NOMO-1 (cell line): ENCODE data around the gene STAP1.
A peak's percentile ranks its signal among the peaks of the same experiment; 100 is the strongest.

ENCODE experiments used
- DNase-seq, 2 experiments: peaks; one replicate each; lab custom pipeline; 2025; ENCODE audit not compliant: unreplicated experiment in 2 of 2; lab: John Stamatoyannopoulos, UW

Gene STAP1

DNA sequence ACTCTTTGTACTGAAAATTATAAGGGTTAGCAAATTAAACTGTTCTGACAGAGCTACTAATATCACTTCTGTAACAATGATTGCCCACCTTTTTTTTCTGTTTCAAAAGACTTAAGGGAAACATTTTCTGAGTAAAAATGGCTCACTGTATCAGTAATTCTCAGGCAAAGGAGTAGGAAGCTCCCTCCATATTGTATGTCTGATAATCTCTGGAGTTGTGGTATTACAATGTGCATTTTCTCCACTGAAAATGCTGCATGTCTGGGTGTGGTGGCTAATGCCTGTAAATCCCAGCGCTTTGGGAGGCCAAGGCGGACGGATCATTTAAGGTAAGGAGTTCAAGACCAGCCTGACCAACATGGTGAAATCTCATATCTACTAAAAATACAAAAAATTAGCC lies 4.4 kb upstream of the STAP1 start:
- DNase-seq: no peak

DNA sequence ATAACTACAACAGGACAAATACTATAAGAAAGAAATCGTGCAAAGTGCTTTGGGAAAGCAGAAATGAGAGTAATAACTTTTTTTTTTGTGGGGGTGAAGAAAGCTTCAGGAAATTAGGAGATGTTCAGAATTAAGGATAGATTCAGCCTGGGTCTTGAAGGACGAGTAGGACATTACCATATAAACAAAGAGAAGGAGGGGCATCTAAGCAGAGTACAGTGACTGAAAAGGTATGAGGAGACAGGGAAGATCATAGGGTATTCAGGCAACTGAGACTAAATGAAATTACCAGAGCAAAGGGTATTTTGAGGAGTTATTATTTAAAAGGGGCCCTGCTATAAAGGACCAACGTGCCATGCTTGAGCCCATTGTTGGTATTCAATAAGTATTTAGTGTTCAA lies 3.1 kb upstream of the STAP1 start:
- no peak for DNase-seq

DNA sequence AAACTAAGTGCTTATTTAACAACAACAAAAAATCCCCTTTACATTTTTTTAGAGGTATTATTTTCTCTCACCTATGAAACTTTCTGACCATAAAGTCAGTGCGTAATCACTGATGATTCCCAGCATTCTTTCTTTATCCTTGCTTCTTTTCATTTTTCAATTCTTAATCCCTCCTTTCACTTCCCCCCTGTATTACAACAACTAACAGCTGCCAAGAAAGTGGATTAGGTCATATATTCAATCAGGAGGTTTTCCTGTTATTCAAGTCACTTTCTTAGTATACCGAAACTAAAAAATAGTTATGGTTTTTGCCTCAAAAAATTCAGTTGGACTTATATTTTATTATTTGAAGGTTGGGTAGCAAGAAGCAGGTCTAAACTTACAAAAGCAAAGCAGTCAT lies 2.1 kb upstream of the STAP1 start:
- peak in 1 of 2 experiments; percentile 40 for DNase-seq

DNA sequence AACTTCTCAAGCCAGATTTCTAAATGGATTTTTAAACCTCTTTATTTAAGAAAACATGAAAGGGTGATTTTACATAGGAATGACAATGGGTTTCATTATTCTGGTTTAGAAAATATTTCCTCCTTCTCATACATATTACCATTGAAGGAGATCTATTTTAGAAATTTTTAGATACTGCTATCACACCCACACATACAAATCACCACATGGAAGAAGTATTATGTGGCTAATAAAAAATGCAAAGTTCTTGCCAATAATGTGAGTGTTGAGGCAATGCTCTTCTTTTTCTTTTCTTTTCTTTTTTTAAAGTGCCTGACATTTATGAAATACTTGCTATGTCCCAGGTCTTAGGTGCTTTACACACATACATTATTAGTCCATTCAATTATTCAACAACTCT lies 6.8 kb downstream of the STAP1 start:
- no peak for DNase-seq

DNA sequence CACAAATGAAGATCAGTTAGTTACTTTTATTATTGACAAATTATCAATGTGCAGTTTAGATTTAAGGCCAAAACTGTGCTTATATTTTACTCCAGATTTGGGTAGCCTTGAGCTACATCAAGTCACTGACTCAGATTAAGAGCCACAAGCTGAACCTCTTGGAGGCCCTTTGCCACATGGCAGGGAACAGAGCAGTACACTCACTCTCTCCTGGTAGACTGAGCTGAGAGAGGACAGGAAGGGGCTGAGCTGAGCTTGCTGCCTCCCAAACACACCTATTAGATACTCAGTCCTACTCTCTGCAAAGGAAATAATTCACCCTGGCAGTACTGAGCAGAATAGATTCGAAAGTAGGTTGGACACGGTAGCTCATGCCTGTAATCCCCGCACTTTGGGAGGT lies 7.8 kb downstream of the STAP1 start:
- no peak for DNase-seq

DNA sequence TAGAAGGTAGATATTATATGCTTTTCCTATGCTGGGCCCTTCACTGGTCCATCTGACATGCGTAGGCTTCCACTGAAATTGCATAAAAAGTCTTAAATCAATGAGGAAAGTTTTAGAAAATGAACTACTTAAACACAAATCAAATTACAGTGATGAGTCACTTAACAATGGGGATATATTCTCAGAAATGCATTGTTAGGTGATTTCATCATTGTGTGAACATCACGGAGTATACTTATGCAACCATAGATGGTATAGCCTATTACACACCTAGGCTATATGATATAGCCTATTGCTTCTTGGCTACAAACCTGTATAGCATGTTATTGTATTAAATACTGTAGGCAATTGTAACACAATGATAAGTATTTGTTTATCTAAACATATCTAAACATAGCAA lies 10.3 kb downstream of the STAP1 start:
- DNase-seq: peak in 1 of 2 experiments; percentile 52

DNA sequence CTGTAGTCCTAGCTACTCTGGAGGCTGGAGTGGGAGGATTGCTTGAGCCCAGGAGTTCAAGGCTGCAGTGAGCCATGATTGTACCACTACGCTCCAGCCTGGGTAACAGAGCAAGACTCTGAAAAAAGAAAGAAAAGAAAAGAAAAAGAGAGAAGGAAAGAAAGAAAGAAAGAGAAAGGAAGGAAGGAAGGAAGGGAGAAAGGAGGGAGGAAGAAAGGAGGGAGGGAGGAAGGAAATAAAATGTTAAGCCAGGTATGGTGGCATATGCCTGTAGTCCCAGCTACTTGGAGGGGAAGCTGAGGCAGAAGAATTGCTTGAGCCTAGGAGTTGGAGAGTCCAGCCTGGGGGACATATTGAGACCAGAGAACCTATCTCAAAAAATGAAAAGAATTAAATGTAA lies 12.0 kb downstream of the STAP1 start:
- DNase-seq: no peak

DNA sequence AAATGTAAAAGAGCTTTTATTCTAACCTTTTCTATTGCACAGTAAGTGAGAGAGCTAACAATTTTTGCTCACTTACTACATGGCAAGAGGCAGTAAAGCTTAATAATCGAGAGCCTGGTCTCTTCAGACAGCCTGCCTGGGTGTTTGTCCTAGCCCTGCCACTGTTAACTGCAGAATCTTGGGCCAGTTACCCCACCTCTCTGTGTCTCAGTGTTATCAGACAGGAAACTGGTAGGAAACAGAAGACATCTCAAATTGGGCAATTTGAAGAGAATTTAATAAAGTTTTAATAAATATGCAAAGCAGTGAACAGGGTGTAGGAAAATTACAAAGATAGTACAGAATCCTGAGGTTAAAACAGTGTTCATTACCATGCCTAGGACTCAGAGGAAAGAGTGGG lies 13.4 kb downstream of the STAP1 start:
- no peak for DNase-seq

DNA sequence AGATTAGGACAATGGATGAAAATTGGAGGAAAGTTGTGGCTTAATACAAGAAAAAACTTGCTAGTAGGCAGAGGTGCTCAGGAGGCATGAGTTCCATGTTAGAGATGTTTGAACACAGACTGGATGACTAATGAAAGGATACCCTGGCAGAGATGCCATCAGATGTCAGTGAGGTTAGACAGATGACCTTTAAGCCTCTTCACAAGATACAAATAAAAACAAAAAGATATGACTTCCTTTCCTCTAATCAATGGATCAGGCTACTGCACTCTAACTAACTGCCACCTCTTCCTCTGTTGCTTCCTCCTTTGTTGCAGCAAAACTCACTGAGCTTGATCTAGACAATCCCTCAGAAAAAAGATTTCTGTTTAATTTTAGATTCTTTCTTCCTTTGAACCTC lies 14.7 kb downstream of the STAP1 start:
- no peak for DNase-seq

DNA sequence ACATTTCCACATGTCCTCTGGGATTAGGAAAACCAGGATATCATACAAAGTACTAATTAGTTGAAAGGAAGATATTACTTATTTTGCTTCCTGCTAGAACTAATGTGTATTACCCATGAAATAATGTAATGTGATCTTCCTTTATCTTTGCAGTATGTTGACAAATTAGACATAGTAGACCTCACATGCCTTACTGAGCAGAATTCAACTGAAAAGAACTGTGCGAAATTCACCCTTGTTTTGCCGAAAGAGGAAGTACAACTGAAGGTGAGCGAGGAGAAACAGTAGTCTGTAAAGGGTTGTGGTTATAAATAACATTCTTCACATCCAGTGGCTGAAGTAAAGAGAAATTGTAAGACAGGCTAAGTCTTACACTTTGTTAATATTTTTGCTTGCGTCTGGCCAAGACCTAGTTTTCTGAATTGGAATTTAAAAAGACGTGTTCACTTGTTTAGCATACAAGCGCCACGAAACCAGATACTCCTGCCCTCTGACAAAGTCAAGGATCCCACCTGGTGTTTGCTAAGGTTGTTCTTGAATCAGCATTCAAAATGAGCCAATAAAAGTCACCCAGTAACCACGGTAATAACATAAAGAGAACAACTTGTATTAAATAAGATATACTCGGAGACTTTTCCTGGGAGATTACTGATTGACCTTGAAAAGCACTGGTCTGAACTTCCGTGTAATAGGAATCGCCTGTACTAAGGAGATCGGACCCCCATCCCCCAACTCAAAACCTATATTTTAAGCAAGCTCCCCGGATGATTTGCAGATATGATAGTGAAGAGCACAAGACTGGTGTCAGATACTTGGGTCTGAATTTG lies 16.9 kb downstream of the STAP1 start:
- peak; percentile 68 to 85 for DNase-seq

DNA sequence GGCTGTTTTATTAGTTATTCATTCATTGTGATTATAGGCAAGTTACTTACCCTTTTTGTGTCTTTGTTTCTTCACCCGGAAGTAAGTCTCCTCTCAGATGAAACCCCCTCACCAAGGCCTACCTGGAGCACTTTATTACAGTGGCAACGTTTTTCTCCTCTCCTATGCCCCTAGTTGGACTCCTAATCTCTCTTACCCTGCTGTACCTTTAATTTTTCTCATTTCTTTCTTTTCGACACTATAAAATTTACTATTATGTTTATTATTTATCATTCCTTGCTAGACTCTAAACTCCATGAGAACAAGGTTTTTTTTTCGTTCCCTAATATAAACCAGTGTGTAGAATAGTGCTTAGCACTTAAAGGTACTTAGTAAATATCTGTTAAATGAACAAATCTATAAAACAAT lies 17.5 kb downstream of the STAP1 start:
- no peak for DNase-seq

DNA sequence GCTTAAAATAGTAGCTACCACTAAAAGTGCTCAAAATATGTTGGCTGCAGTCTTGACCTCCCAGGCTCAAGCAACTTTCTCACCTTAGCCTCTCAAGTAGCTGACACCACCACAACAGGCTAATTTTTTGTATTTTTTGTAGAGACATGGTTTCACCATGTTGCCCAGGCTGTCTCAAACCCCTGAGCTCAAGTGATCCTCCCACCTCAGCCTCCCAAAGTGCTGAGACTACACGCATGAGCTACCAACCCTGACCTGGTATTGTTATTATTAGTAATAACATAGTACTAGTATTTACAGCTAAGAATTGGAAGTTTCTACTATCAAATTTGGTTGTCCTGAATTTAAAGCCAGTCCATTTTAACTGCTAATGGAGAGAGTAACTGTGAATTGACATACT lies 18.0 kb downstream of the STAP1 start:
- no peak for DNase-seq

DNA sequence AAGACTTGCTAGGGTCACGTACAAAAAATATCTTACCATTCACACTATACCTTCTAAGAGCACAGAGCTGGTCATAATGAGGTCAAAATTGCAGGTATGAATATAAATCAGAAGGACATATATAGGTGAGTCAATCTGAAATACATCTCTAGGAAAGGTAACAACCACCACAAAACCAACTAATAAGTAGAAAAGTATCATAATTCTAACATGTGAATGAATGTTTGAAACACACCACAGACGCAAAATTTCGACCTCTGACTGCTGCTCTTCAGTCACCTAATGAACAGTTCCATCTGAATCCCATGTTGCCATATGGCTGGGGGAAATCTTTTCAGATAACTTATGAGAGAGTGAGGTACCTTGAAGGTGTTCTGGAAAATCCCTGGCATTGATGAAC lies 22.1 kb downstream of the STAP1 start:
- no peak for DNase-seq

DNA sequence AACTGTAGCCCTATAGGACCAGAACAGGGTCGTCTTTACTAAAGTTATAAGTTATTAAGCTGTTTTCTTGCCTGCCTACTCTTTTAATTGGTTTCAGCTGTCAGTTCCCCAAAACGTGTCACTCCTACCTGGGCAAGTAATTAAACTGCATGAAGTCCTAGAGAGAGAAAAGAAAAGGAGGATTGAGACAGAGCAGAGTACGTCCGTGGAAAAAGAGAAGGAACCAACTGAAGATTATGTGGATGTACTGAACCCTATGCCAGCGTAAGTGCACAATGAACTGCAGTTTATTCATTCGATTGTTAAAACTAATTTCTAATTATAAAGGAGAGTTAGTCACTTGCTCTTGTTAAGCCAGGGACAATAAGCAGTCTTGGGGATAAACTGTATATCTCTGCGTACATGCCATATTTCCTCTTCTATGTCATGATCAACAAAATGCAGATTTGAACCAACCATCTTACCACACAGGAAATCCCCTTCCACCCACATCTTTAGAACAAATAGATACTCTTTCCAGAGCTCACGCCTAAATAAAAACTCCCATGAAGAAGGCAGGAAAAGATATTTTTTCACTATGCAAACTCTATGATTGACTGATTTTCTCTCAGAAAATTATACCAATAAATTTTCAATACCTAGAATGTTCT lies 22.8 kb downstream of the STAP1 start:
- no peak for DNase-seq

DNA sequence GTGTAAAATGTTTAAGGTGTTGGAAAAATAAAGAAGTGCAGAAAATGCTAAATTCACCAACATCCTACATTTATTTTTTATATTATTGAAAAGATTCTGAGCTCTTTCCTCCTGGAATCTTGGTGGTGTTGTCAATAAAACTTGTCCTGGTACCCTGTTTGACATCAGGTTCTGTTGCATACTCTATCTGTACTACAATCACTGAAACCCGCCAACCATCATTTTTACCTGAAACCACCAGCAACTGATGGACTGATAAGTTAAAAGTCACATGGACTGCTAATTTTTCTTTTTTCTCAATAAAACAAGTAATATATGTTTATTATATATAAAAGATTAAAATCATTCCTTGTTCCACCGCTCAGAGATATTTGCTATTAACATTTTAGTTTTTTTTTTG lies 23.4 kb downstream of the STAP1 start:
- DNase-seq: no peak

DNA sequence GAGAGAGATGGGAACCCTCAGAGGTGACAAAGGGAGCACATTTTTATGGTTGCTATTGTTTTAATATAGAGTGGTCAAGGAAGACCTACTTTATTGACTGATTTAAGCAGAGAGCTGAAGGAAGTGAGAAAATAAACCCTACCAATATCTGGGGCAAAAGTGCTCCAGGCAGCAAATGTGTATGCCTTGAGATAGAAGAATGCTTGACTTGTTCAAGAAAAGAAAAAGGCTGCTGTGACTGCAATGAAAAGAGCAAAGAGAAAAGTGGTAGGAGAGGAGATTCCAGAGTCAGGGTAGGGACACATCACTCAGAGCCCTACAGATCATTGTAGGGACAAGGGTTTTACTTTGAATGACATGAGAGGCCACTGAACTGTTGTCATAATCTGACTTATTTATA lies 26.0 kb downstream of the STAP1 start:
- DNase-seq: no peak

DNA sequence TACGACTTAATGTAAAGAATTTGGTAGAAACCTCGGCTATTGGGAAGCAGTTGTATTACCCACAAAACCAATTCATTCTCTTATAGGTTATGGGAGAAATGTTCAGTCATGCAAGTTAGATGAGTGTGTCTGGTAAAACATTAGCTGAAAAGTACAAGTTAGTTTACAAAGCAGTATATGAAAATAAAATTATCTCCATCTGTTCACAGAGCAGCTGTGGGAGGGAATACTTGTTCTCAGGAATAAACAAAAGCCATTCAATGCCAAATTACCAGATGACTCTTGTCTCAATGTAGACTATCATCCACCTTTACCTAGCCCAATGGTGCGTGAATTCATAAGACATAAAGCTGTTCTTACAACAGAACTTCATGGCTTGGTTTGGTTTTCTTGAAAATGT lies 28.6 kb downstream of the STAP1 start:
- DNase-seq: no peak

DNA sequence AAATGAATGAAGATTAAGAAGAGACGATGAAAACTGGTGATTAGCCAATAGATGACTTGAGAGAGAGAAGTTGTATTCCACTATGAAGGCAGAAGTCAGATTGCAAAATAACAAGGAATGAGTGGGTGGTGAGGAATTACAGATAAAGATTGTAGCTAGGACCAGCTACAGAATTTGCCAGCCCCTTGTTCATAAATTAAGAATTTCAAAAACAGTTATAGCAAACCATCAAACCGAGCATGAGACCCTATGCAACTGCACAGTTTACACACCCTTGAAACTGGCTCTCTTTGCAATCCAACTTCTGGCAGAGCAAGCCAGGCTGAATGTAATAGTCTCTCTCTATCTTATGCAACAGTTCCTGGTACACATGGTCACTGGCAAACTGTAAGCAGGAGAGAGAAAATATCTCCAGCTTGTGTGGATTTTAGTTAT lies 35.2 kb downstream of the STAP1 start:
- peak in 1 of 2 experiments; percentile 15 for DNase-seq

DNA sequence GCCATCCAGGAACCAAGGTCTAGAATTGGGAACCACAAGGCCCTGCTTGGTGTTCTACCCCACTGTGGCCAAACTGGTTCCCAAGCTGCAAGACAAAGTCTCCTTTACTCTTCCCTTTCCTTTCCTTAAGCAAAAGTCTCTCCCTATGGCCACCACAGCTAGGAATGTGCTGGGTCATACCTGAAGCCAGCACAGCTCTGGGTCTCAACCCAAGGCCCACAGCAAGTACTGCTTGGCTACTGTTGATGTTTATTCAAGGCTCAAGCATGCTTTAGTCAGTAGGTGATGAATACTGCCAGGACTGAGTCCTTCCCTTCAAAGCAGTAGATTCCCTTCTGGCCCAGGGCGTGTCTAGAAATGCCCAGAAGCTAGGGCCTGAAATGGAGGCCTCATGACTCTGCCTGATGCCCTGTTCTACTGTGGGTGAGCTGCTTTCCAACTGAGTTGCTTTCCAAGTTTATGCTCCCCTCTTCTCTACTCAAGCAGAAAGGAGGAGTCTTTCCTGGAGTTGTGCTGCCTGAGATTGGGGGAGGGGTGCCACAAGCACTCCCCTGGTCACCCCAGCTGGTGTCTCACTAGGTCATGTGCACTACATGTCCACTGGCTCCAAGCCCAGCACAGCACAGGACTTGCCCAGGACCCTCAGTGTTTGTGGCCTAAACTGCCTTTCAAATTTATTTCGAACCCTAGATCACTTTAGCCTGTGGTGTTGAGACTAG lies 44.9 kb downstream of the STAP1 start:
- DNase-seq: no peak

DNA sequence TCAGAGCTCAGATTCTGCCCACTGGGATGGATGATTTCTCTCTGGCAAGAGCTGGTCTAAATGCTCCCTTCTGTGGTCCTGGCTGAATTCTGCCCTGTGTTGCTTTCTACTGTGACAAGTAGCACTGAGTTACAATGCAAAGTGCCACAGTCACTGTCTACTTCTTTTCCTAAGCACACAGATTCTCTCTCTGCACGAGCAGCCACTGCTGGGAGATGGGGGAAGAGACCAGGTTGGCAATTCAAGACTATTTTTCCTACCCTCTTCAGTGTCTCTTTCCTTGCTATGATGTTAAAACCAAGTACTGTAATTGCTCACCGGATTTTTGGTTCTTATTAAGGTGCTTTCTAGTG lies 45.5 kb downstream of the STAP1 start:
- no peak for DNase-seq

DNA sequence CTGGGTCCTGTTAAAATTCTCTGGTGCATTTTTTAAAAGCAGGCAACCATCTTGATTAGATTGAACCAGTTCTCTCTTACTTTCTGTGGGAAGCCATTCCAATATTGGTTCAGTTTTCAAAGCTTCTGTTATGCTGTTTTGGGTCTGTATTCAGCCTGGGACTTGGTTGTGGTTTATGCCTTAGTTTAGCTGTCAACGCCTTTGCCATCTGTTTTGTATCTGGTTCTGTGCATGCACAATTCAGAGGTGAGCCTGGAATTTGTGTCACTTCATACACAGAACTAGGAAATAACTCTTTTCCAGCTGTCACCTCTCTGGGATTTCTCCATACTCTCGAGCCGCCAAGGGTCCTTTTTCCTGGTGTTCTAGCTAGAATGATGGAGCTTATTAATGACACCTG lies 46.2 kb downstream of the STAP1 start:
- no peak for DNase-seq

DNA sequence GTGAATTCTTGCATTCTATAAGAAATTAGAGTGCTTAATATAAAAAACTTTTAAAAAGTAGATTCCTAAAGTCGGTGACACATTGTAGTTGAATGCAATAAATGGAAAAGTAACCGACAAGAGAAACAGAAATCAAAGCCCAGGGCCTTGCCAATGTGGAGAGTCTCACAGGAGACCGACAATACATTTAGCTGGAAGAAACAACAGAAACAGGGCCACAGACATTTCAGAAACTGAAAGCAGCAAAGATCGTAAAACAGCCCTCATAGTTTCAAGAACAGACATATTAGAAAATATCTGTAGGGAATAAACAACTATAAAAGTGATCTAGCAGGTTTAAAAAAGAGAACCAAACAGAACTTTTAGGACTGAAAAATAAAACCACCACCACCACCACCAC lies 49.5 kb downstream of the STAP1 start:
- no peak for DNase-seq
